Sciatic nerve (tissue), 2 donors: ENCODE results near the gene ERCC6L2. TPM values are rescaled to one million over a fixed set of nuclear protein-coding genes. Genes with fewer than 3 reads are reported as not detected.

Experiments
- ATAC-seq: fragments of 200-7000 bp; cut with Tn5 transposase; one replicate; pipeline ENCODE4 v1.9.1; 2020; ENCODE audit warnings: mild to moderate bottlenecking, moderate library complexity
- DNase-seq: peaks from one replicate; pipeline ENCODE4 v3.0.0-alpha.2; 2020; ENCODE audit warnings: low spot score
- intact Hi-C: fragments of 100-400 bp; cut with DNase I; formaldehyde crosslinking; loops from one replicate; pipeline ENCODE4 v1.14.2; 2022
- total RNA-seq: library from RNA; stranded (reverse); fragmentation: NEBNext Ultra II Directional; extraction: Animal tissue kit (Norgen Biotek cat#: 25700); gene quantifications from one replicate; pipeline ENCODE4 v1.2.1, GENCODE V29; 2021
- donor health status: DM: no; HTN: no; CAD: no.
- donor health status: DM: no; HTN: no; CAD: no.

The ERCC6L2 gene
- total RNA-seq, 1 donor from 2014 or later: 63.7 TPM

DNA sequence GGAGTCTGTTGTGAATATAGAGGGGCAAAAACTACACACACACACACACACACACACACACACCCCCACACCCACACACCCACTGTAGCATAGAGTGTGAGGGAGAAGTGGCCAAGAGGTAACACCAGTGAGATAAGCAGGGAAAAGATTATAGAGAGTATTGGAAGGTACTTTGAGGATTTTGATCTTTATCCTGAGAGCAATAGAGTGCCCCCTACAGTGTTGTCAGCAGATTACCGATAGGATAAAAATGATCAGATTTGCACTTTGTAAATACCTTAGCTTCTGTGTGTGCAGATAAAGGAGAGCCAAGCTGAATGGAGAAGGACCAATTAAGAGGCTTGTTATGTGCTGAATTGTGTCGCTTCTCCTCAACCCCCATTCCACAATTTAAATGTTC lies 32.3 kb downstream of the ERCC6L2 start:
- DNase-seq (no peak), ATAC-seq (no peak)
- intact Hi-C loops: no loop called here

DNA sequence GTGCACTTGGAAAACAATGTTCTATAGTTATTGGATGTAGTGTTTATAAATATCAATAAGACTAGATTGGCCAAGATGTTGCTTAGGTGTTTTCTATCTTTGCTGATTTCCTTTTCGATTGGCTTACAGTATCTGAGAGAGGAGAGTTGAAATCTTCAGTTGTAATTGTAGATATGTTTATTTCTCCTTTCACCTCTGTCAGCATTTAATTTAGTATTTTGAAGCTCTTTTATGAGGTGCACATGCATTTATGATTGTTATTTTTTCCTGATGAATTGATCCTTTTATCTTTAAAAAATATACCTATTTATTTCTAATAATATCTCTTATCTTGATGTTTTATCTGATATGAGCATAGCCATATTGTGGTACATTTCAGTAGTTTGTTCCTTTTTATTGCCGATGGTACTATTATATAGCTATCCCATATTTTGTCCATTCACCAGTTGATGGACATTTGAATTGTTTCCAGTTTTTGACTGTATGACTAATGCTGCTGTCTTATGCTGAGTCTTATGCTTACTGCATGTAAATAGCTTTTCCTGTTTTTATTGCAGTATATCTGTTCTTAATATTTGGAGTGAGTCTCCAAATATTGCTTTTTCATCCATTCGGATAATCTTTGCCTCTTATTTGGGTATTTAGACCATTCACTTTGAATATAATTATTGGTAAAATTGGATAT lies 34.7 kb downstream of the ERCC6L2 start:
- no peak for DNase-seq
- intact Hi-C loops: no loop called here

DNA sequence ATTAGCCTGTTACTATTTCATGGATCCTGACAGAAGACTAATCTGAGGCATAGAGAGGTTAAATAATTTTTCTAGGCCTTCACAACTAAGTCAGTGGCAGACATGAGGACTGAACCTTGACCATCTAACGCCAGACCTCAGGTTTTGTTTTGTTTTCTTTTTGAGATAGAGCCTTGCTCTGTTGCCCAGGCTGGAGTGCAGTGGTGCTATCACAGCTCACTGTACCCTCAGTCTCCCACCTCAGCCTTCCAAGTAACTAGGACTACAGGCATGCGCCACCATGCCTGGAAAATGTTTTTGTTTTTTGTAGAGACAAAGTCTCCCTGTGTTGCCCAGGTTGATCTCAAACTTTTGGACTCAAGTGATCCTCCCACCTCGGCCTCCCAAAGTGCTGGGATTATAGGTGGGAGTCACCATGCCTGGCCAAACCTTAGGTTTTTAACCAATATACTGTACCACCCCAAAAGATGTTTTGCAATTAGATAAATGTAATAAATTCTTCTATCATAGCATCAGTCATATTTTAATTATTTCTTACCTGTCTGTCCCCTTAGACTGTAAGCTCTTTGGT lies 35.4 kb downstream of the ERCC6L2 start:
- no peak for ATAC-seq
- no peak for DNase-seq
- intact Hi-C loops: no loop called here

More for the DNA sequence above, 34.7 kb downstream of the ERCC6L2 start:
- no peak for ATAC-seq

DNA sequence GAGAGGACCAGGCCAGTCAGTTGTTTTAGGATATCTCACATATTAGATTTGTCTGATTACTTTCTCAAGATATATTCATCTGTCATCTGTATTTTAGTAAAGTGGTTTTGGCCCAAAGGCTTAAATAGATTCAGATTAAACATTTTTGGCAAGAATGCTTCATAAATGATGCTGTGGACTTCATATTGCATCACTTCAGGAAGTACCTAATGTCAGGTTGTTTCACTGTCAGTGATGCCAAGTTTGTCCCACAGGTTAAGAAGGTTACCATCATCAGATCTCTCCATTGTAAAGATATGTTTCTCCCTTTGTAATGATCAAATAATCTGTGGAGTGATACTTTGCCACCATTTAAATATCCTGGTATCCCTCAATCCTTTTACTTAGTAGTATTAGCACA lies 37.3 kb downstream of the ERCC6L2 start:
- DNase-seq (no peak), ATAC-seq (no peak)
- intact Hi-C loops: no loop called here

DNA sequence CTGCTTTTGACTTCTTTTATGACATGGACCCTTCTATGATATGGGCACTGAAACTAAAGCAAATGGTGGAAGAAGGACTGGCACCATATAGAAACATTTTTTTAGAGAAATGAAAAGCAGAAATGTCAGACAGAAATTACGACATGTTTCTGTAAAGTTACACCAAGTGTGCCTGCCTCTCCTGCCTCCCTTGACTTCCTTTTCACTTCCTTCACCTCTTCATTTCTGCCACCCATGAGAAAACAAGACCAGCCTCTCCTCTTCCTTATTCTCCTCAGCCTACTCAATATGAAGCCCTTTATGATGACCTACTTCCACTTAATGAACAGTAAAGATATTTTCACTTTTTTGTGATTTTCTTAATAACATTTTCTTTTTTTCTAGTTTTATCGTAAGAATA lies 44.5 kb downstream of the ERCC6L2 start:
- no peak for DNase-seq
- intact Hi-C loops: no loop called here
- ATAC-seq: no peak

DNA sequence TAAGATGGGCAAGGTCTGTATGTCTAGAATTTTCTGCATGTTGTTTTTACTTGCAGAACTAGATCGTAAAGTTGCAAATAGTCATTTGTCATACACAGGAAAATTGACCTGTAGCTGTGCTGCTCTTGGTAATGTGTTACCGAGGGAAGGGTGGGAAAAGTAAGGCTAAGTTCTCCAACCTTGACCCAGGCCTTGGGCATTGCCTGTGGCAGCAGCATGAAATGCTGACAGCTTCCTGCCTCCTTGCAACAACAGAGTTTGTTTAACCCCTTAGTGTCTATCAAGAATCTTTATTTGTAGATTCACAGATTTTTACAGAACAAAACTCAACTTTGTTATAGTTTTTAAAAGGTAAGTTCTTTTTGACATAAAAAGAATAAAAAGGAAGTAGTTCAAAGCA lies 48.3 kb downstream of the ERCC6L2 start:
- intact Hi-C loops: no loop called here
- ATAC-seq: no peak
- DNase-seq: no peak

DNA sequence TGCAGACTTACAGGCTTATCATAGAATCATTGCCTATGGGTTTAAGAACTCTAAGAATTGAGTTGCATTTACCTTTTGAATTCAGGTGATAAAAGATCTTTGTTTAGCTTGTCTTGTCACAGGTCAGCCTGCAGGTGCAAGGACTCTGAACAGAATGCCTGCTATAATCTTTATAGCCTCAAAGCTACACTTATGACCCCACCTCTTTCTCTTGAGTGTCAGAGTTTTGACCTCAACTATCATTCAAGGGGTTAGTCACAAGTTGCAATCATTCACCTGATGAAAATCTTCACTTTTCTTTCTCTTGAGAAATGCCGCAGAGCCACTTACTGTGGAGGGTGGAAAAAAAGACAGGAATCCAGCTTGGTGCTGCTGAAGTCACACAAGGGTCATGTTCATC lies 49.5 kb downstream of the ERCC6L2 start:
- intact Hi-C loops: no loop called here
- no peak for DNase-seq
- no peak for ATAC-seq

DNA sequence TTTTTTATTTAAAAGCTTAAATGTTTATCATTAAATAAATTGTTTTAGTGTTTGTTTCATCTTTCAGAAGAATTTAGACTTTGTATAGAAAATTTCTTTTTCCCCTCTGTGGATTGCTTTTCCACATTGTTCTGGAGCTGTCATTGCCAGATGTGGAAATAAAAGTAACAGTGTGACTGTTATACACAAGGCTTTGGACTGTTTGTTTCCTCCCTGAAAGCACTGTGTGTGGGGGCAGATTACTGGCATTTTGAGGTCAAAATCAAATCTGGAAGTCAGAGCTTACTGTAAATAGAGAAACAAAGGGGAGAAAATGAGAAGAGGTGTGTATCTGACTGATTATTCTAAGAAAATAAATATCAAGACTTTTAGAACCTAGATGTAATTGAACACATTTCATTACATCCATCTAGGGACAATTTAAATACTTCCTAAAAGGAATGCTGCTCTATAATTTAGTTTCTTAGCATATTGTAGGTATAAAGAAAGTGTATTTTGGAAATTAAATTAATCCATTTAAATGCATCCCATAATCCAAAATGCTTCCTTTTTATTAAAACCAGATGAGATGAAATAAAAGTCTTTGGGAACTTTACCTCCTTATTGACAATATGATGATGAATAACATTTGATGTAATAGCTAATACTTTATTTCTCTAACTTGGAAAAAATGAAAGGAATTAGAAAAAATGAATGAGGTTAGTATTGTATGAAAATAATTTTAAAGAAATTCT lies 51.9 kb downstream of the ERCC6L2 start:
- ATAC-seq: no peak
- no peak for DNase-seq
- intact Hi-C loops: no loop called here

DNA sequence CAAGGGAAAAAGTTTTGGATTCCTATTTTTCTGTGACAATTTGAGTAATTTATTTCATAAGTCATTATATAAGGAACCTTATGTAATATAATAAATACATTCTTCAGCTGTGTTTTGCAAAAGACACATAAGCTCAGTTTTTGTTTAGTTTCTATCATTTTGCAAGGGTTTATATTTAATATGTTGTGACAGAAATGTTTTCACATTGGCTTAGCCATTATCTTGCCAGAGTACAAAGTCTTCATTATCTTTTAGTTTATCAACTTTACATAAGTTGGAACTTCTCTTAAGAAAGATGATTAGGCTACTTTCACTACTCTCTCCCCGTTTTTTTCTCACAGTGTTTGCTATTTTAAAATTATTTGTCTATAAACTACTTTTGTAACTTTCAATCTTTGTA lies 54.8 kb downstream of the ERCC6L2 start:
- DNase-seq (no peak), ATAC-seq (no peak)
- intact Hi-C loops: no loop called here

DNA sequence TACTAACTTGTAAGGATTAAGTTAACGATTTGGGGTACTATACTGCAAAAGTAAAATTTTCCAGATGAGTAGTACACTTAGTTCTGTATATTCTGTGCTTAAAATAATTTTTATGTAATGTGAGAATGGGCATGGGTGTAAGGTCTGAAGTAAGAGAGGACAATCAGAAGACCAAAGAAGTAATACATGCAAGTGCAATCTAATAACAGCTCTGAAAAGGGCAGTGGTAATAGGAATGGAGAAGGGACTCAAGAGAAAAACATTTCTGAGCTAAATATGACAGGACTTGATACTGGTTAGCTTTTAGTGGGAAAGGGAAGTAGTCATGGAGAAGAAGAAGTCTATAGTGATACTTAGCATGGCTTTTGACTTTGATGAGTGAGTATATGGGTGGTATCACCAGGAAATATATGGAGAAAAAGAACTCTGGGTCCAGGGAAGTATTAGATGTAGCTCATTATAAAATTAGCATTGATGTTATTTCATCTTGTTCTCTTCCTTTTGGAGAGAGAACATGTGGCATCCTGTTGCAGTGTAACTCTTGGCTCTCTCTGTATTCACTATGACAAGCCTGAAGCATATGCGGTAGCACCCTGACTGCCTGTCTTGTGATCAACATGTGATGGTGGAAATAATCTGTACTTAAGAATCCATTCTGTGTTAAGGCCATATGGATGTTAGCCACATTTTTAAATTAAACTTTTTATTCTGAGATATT lies 60.5 kb downstream of the ERCC6L2 start:
- intact Hi-C loops: no loop called here
- ATAC-seq (no peak), DNase-seq (no peak)

DNA sequence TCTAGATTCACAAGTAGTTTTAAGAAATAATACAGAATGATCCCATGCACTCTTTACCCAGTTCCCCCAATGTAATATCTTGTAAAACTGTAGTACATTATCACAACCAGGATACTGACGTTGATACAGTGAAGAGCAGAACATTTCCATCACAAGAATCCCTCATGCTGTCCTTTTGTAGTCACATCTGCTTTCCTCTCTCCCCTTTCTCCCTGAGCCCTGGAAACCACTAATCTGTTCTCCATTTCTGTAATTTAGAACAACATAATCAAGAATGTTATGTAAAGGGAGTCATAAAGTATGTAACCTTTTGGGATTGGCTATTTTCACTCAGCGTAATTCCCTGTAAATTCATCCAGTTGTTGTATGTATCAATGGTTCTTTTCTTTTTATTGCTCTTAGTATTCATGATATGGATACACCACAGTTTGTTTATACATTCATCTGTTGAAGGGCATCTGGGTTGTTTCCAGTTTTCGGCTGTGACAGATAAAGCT lies 61.1 kb downstream of the ERCC6L2 start:
- DNase-seq (no peak), ATAC-seq (no peak)
- intact Hi-C loops: no loop called here

DNA sequence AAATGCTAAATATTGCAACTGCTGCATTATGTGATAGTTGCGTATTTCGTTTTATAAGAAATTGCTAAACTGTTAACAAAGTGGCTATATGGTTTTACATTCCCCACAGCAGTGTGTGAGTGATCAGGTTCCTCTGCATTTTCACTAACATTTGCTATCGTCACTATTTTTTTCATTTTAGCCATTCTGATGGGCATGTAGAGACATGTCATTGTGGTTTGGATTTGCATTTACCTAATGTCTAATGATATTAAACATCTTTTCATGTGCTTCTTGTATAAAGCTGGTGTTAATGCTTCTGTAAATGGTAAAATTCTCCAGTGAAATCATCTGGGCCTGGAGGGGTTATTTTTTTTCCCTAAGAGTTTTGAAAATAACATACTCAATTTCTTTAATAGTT lies 61.6 kb downstream of the ERCC6L2 start:
- intact Hi-C loops: no loop called here
- DNase-seq: no peak
- ATAC-seq: no peak

DNA sequence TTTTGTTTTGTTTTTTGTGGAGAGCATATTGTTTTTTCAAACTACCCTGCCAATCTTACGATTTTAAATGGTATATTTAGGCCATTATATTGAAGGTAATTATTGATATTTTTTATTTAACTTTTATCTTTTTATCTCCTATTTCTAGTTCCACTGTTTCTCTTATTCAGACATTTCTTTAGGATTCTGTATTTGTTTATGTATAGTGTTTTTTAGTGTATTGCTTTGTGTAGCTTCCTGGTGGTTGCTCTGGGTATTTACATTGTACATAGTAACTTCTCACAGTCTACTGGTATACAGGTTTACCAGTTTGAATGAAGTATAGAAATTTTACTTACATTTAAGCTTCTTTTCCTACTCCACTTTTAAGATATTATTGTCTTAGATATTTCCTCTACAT lies 63.2 kb downstream of the ERCC6L2 start:
- ATAC-seq: no peak
- intact Hi-C loops: no loop called here
- no peak for DNase-seq

DNA sequence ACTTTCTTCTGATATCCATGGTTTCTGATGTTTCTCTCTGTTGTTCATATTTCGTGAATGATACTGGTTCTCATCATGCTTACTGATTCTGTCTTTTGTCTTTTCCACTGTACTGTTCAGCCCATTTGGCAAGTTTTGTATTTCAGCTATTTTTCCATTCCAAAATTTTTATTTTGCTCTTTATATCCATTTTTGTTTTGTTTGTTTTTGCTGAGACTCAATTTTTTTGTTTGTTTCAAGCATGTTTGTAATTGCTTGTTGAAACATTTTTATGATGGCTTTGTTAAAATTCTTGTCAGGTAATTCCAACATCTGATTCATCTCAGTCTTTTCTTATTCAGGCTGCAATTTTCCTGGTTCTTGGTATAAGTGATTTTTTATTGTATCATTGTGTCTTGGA lies 64.0 kb downstream of the ERCC6L2 start:
- intact Hi-C loops: no loop called here
- no peak for DNase-seq
- no peak for ATAC-seq

DNA sequence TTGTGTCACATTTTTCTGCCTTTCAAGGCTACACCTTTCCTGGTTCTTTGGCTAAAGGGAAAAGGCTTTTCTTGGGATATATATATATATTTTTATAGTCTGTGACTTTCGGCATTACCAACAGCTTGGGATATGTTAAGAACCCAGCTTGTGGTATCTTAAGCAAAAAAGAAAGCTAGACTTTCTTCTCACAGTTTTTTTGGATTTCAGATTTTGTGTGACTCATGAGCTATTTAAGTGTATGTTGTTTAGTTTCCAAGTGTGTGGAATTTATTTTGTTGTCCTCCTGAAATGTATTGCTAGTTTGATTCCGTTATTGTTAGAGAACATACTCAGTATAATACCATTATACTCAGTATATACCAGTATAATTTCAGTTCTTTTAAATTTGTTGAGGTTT lies 64.8 kb downstream of the ERCC6L2 start:
- DNase-seq (no peak), ATAC-seq (no peak)
- intact Hi-C loops: no loop called here

DNA sequence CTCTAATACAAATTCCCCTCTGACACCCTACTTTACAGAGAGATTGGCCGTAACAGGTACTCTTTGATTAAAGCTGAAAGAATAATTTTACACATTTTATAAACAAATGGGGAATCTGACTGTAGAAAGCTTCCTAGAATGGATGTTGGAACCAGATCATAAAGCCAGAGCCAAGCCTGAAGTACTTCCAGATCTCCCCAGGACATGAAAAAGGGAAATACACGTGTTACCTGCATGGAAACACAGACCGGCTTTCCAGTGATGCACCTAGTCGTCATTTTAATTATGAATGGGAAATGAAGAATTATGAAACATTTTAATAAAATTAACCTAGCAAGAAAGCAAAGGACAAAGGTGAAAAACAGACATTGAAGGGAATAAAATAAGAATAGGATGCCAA lies 66.5 kb downstream of the ERCC6L2 start:
- ATAC-seq (no peak), DNase-seq (no peak)
- intact Hi-C loops: no loop called here

DNA sequence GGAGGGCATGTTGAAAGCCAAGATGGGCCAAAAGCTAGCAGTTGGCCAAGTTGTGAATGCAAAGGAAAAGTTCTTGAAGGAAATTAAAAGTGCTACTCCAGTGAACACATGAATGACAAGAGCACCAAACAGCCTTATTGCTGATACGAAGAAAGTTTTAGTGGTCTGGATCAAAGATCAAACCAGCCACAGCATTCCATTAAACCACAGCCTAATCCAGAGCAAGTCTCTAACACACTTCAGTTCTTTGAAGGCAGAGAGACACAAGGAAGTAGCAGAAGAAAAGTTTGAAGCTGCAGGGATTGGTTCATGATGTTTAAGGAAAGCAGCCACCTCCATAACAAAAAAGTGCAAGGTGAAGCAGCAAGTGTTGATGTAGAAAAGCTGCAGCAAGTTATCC lies 71.6 kb downstream of the ERCC6L2 start:
- DNase-seq (no peak), ATAC-seq (no peak)
- intact Hi-C loops: no loop called here

DNA sequence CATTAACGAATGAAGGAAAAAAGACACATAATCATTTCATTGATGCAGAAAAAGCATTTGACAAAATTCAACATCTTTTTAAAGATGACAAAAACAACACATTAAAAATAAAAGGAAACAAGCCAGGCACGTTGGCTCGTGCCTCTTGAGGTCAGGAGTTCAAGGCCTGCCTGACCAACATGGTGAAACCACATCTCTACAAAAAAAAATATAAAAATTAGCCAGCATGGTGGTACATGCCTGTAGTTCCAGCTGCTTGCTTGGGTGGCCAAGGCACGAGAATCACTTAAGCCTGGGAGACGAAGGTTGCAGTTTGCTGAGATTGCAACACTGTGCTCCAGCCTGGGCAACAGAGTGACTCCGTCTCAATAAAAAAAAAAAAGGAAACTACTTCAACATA lies 77.0 kb downstream of the ERCC6L2 start:
- DNase-seq: no peak
- intact Hi-C loops: no loop called here
- no peak for ATAC-seq

DNA sequence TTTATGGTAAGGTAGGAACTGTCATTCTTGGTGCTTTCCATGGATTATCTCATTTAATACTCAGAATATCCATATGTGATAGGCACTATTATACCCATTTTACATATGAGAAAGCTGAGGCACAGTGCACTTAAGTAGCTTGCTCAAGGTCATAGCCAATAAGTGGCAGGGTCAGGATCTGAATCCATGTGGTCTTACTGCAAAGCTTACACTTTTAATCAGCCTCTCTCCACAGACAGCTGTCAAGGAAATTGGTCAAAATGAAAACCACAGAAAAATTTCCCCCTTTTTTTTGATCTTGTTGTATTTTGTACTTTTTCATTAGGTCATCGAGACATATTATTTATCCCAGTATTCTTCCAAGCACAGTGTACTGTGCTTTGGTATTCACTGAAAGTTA lies 78.5 kb downstream of the ERCC6L2 start:
- ATAC-seq: no peak
- DNase-seq: no peak
- intact Hi-C loops: no loop called here

DNA sequence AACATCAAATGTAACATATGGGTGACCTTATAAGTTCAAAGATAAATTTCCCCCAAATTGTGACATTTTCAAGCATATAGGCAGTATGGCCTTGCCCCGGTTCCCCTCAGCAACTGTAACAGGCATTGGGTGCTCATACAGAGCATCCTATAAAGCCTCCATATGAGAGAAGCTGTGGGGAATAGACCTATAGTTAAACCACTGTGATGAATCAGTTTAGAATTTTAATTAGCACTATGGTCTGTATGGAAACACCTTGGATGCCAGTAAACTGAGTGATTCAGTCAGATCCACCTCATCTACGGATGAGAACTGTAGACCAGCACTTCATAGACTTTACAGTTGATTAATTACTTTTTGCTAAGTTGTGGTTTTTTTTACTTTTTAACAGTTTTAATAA lies 79.4 kb downstream of the ERCC6L2 start:
- intact Hi-C loops: no loop called here
- DNase-seq: no peak
- ATAC-seq: no peak
